Measurements from ENCODE around the gene IRF5.
"Not testable (repeated sequence)": the region's sequence is repeated elsewhere in the genome, so short reads cannot be mapped to it uniquely, and the experiment has no call there.

IRF5 gene

DNA sequence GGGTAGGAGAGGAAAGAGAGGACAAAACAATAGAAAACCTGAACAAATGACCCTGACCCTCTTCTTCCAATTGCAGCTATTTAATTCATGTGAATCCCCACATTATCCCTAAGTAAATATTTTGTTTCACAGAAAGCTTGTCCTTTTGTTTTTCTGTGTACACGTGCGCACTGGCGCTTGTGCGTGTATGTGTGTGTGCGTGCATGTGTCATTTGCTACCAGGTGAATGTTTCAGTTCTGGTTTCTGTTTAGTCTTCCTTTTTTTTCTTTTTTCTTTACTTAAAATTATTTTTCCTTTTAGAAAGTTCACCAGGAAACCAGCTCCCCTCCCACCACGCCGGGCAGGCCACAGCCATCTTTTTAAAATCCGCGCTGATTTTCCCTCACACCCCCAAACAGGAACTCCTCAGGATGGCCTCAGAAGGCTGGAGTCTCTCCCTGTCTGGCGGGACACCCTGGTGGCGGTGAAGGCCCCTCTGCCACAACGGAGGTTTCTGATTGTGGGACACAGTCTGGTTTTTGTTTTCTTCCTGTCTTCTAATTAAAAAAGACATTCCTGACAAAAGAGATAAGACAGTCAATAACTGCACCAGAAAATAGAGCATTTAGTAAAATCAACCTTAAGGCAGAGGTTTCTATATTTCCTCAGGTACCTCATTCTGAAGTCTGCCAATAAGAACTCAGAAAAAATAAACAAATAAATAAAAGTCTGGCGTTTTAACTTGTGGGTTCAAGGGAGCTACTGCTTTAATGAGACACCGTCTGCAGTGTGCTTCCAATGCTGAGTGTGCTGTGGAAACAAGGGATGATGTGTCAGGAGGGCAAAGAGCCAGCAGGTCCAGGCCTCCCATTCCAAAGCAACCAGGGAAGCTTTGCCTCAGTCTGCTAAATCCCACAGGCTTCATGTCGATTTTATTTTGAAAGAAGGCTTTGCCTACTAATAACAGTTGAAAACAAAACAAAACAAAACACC, 17.4 kb downstream of the IRF5 start:
- no peak for DNase-seq (ENCODE audit: low read depth in 1 of 2, low spot score in 1 of 2)

DNA sequence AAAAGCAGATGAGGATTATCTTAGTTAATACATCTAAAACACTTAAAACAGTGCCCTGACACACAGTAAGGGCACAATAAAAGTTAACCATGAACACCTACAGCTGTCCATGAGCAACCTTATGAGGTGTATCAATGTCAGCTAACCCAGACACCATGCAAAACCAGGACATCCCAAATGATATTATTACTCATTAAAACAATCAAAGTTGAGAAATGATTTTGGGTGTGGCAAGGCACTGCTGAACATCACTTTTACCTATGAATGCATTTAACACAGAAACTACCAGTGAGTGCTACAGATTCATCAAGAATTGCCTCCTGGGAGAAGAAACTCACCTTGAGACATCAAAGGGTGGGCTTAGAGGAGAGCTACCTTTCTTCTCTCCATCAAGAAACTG, 18.3 kb downstream of the IRF5 start:
- DNase-seq (ENCODE audit: low read depth in 1 of 2, low spot score in 1 of 2) = no peak

DNA sequence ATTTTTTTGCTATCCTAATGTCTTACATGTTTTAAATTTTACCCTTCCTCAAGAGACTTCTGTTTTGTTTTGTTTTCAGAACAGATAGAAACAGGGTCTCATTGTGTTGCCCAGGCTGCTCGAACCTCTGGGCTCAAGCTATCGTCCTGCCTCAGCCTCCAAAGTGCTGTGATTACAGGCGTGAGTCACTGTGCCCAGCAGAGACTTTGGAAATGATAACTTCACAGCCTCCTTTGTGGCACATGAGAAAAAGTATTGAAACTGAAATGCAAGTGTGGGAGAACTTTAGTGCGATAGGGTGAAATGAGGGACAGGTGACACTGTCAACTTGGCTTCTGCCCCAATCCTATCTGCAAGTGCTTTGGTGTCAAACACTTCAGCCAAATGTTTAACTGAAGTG, 21.6 kb downstream of the IRF5 start:
- DNase-seq (ENCODE audit: low read depth in 1 of 2, low spot score in 1 of 2) = no peak

DNA sequence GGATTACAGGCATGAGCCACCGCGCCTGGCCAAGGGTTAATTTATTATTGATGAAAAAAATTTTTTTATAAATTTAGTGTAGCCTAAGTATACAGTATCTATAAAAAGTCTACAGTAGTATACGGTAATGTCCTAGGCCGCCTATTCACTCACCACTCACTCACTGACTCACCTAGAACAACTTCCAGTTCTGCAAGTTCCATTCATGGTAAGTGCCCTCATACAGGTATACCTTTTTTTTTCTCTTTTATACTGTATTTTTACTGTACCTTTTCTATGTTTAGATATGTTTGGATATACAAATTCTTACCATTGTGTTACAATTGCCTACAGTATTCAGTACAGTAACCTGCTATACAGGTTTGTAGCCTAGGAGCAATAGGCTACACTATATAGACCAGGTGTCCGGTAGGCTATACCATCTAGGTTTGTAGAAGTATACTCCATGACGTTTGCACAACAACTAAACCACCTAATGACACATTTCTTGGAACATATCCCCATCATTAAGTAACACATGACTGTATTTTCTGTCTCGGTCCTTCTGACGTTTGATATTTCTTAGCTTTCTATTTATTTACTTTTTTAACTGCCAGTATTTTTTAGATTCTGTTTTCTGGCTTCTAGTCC, 23.4 kb downstream of the IRF5 start:
- DNase-seq (ENCODE audit: low read depth in 1 of 2, low spot score in 1 of 2) = no peak

DNA sequence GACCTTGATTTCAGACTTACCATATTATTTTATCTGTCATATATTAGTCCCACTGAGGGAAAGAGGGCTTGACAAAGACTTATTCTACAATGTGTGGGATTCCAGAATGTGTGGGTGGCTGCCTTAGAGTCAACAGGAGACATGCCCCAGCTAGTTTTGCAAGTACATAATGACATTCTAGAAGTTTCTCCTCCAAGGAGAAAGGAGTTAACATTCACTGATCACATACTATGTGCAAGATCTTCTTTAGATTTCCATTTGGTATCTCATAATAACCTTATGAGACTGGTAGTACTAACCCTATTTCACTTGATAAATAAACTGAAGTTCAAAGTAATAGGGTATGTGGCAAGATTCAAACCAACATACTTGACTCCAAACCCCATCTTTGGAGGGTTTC, 25.2 kb downstream of the IRF5 start:
- no peak for DNase-seq (ENCODE audit: low read depth in 1 of 2, low spot score in 1 of 2)

DNA sequence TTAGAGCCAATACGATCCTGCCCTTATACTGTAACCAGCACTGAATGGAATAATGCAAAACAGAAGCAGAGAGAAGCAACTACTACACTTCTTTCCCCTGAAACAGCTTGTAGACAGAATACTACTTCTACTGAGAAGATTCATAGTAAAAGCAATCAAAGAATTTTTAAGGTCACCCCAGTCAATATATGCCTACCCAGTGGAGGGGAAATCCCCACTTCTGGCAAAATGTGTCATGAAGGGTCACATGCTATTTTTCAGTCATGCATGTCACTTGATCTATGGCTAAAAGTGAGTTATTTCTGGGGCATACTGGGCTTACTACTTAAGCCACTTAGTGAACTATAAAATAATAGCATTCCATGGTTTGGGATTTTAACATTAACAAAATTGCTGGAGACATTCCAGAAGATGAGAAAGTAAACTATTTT, 25.6 kb downstream of the IRF5 start:
- peak in 1 of 2 donors; percentile 44 for DNase-seq (ENCODE audit: low read depth in 1 of 2, low spot score in 1 of 2)

DNA sequence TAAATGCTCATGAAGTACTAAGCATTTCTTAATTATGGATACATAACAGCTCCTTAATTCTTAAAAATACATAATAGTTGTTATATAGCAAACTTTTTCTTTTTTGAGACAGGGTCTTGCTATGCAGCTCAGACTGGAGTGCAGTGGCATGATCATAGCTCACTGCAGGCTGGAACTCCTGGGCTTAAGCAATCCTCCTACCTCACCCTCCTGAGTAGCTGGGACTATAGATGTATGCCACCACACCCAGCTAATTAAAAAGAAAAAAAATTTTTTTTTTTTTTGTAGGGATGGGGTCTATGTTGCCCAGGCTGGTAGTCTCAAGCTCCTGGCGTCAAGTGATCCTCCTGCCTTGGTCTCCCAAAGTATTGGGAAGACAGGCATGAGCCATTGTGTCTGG, 30.9 kb downstream of the IRF5 start:
- no peak for DNase-seq (ENCODE audit: low read depth in 1 of 2, low spot score in 1 of 2)

DNA sequence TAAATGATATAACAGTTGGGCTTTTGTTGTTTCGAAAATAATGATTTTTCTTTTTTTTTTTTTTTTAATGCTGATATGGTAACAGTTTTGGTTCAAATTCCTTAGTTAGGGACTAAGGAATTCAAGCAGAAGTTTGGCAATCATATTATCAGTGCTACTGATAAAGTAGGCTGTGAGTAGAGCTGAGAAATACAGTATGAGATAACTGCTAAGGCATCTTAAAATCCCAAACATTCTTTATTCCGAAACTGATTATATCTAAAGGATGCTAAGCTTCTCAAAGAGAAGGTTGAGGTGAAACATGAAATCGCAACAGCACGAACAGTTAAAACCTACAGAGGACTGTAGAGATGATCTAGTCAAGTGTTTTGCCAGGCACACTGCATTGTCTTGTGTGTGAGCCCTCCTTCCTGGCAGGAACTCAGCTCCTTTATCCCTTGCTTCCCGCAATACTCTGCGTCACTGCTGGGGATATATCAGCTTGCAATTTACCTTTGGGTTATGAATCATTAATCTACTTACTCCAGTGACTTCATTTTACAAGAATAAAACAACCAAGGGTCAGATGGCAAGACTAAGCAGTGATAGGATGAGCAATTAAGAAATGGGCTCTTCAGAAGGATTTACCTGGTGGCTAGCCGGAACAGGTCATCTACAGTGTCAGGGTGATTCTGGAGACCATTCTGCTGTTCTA, 36.7 kb downstream of the IRF5 start:
- DNase-seq (ENCODE audit: low read depth in 1 of 2, low spot score in 1 of 2) = no peak

DNA sequence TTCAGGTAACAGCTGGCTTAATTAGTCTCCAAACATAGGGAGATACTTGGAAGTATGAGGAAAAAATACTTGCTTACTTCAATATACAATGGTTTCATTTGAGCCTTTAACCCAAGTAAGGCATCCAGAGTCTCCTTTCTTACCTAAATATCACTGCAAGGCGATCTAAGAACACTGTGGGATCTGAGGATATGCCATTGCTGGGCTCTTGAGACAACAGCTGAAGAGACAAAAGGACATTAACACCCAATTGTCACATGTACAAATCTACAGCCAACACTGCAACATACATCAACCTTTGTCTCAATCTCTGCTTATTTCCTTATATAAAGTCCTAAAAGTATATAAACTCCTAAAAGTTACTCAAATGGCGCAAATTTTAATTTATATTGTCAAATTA, 44.4 kb downstream of the IRF5 start:
- DNase-seq (ENCODE audit: low read depth in 1 of 2, low spot score in 1 of 2) = no peak

DNA sequence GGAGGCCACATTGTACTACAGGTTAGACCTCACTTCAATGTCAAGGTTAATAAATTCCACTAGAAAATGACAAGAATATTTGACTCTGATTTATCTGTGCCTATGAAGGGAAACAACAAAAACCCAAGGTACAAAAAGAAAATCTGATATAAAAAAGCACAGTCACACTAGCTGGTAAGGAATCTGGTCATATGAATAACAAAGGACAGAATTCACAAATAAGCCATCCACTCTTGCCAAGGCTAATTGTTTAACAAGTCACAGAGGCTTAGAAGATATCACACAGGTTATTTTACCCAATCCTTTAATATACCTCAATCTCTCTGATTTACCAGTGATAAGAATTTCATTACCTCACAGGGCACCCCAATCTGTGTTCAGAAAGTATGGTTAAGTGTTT, 47.9 kb downstream of the IRF5 start:
- no peak for DNase-seq (ENCODE audit: low read depth in 1 of 2, low spot score in 1 of 2)

DNA sequence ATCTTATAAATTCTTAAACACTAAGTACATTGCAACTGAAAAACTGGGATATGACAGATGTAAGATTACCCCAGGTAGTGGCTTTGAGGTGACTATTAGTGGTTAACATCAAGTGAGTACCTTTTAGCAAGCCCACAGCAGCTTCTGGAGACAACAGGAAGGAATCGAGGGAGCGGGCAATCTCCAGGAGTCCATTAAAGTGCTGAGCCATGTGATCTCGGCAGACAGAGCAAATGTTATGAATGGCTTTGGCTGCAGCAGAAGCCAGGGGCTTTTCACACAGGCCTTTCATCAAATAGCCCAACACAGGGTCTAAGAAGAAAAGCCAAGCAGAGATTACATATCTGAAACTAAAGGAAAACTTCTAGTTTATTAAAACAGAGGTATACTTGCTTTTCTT, 48.9 kb downstream of the IRF5 start:
- DNase-seq (ENCODE audit: low read depth in 1 of 2, low spot score in 1 of 2) = no peak

DNA sequence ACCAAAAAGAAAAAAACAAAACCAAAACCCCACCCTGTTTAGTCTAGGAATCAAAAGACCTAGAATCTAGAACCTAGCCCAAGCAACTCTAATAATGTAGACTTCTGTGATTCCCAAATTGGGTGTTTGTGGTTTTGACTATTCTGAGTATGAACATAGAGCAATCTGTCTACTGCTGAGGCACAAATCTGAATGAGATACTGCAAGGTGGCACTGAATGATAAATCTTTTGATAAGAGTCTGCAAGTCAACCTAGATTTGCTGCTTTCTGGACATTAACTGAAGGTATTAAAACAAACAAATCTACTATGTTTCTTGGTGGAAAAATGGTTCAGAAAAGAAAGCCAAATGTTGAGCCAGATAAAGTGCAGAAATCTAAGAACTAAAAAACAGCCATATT, 50.6 kb downstream of the IRF5 start:
- no peak for DNase-seq (ENCODE audit: low read depth in 1 of 2, low spot score in 1 of 2)

DNA sequence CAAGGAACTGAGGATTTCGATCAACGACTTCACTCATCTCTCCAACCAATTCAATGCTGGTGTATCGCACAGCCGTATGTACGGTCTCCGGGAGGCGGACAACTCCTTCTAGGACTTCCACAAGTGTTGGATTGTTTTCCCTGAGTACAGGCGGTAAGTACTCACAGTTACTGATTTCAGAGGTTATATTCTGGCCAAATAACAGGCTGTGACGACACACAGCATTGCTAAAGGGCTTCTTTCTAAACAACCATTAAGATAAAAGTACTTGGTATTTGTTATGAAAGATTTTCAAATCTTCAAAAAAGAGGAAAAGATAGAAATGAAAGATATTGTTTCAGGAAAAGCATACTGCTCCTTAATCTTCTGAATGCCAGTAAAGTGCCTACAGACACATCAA, 52.2 kb downstream of the IRF5 start:
- DNase-seq (ENCODE audit: low read depth in 1 of 2, low spot score in 1 of 2) = no peak

DNA sequence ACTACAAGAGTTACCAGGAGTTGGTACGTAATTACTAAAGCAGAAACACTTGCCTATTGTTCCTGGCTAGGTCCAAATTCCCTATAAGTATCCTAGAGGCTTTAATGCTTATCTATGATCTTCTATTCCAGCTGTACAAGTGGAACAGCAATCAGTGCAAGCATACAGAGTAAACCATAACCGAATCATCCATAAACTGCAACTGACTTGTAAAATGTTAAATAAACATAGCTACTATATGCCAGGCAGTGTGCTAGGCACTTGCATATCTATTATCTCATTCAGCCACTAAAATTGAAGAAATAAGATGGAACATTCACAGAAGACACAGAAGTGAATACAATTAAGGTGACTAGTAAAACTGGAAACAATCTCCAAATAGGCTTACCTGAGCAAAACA, 55.7 kb downstream of the IRF5 start:
- DNase-seq (ENCODE audit: low read depth in 1 of 2, low spot score in 1 of 2) = no peak

DNA sequence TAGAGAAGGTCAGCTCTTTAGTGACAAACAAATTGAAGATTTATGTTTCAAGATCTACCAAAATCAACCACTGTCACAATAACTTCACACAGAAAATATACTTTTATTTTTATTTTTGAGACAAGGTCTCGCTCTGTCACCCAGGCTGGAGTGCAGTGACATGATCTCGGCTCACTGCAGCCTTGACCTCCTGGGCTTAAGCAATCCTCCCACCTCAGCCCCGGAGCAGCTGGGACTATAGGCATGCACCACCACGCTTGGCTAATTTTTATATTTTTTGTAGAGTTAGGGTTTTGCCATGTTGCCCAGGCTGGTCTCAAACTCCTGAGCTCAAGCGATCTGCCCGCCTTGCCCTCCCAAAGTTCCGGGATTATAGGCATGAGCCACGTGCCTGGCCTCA, 56.8 kb downstream of the IRF5 start:
- DNase-seq (ENCODE audit: low read depth in 1 of 2, low spot score in 1 of 2) = not testable (repeated sequence)

DNA sequence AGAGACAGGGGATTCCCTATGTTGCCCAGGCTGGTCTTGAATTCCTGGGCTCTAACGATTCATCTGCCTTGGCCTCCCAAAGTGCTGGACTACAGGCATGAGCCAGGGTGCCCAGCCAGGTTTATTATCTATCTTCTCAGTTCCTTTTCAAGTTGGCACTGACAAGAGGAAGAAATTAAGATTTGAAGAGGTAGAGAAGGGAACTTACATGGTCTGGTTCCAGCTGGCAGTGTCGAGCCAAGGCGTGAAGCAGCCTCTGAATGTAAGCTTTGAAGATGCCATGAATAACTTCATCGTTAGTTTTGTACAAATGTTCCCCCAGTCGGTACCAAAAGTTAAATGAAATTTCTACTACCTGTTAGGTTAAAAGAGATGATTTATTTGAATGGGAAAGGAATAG, 59.5 kb downstream of the IRF5 start:
- no peak for DNase-seq (ENCODE audit: low read depth in 1 of 2, low spot score in 1 of 2)

Measured in activated CD4-positive, alpha-beta T cell treated with anti-CD3 and anti-CD28 coated beads, Interleukin-2, amount 50 U/mL, for 24 hours (primary cell).